Trophoblast cell (in vitro differentiated cells and primary cell): ENCODE results near the gene PTPA.
A peak's percentile ranks its signal among the peaks of the same experiment; 100 is the strongest.

ENCODE experiments used
- DNase-seq, 2 donors: peaks; one replicate each; pipeline ENCODE4 v3.0.0-alpha.2; 2016
- H2AFZ ChIP-seq: 2 replicates; pipeline ENCODE4 v1.6.1; 2013; ENCODE audit warnings: low read length, moderate library complexity, mild to moderate bottlenecking; ENCODE audit not compliant: insufficient read depth, poor library complexity
- H2AK5ac ChIP-seq: 2 replicates; pipeline ENCODE4 v1.6.1; 2013; ENCODE audit warnings: mild to moderate bottlenecking, low read length
- H2BK120ac ChIP-seq: 2 replicates; pipeline ENCODE4 v1.6.1; 2013; ENCODE audit warnings: low read length, mild to moderate bottlenecking, moderate library complexity; ENCODE audit not compliant: insufficient read depth, poor library complexity
- H2BK12ac ChIP-seq: 2 replicates; pipeline ENCODE4 v1.6.1; 2013; ENCODE audit warnings: mild to moderate bottlenecking, low read length, moderate library complexity
- H2BK5ac ChIP-seq: 2 replicates; pipeline ENCODE4 v1.6.1; 2013; ENCODE audit warnings: low read length, low read depth, moderate library complexity, mild to moderate bottlenecking; ENCODE audit not compliant: poor library complexity
- H3K14ac ChIP-seq: 2 replicates; pipeline ENCODE4 v1.6.1; 2013; ENCODE audit warnings: mild to moderate bottlenecking, low read length
- H3K18ac ChIP-seq: 2 replicates; pipeline ENCODE4 v1.6.1; 2013; ENCODE audit warnings: mild to moderate bottlenecking, low read length
- H3K23ac ChIP-seq: 2 replicates; pipeline ENCODE4 v1.6.1; 2013; ENCODE audit warnings: low read length
- H3K27ac ChIP-seq: 2 replicates; pipeline ENCODE4 v1.5.1; 2013; ENCODE audit warnings: low read depth, mild to moderate bottlenecking, inconsistent platforms, low read length, moderate library complexity
- H3K27me3 ChIP-seq: 2 replicates; pipeline ENCODE4 v1.6.1; 2013; ENCODE audit warnings: inconsistent platforms, mild to moderate bottlenecking, low read length, moderate library complexity; ENCODE audit not compliant: insufficient read depth
- H3K36me3 ChIP-seq, 2 experiments: 1 replicate in 1 of 2; 2 replicates in 1 of 2; pipeline ENCODE4 v1.6.1; 2013; ENCODE audit warnings: low read length in 2 of 2, mild to moderate bottlenecking in 2 of 2, moderate library complexity in 1 of 2; ENCODE audit not compliant: insufficient read depth in 2 of 2, control insufficient read depth in 1 of 2
- H3K4ac ChIP-seq: 2 replicates; pipeline ENCODE4 v1.6.1; 2013; ENCODE audit warnings: low read depth, mild to moderate bottlenecking, low read length, moderate library complexity
- H3K4me1 ChIP-seq, 2 experiments: 1 replicate in 1 of 2; 2 replicates in 1 of 2; pipeline ENCODE4 v1.6.1; 2013; ENCODE audit warnings: low read length in 2 of 2, mild to moderate bottlenecking in 2 of 2, moderate library complexity in 1 of 2; ENCODE audit not compliant: insufficient read depth in 2 of 2, control insufficient read depth in 1 of 2
- H3K4me2 ChIP-seq: 2 replicates; pipeline ENCODE4 v1.6.1; 2013; ENCODE audit warnings: inconsistent platforms, mild to moderate bottlenecking, low read length, moderate library complexity
- H3K4me3 ChIP-seq: 2 replicates; pipeline ENCODE4 v1.5.1; 2013; ENCODE audit warnings: mild to moderate bottlenecking, low read depth, low read length, inconsistent platforms
- H3K79me1 ChIP-seq: one replicate; pipeline ENCODE4 v1.6.1; 2013; ENCODE audit warnings: low read length
- H3K79me2 ChIP-seq: 2 replicates; pipeline ENCODE4 v1.6.1; 2013; ENCODE audit warnings: low read length, mild to moderate bottlenecking; ENCODE audit not compliant: control insufficient read depth, insufficient read depth, poor library complexity
- H3K9ac ChIP-seq: 2 replicates; pipeline ENCODE4 v1.6.1; 2013; ENCODE audit warnings: mild to moderate bottlenecking, low read length
- H3K9me3 ChIP-seq: 2 replicates; pipeline ENCODE4 v1.6.1; 2013; ENCODE audit warnings: low read depth, mild to moderate bottlenecking, control low read depth, inconsistent platforms, low read length; ENCODE audit not compliant: insufficient read depth
- H4K12ac ChIP-seq: 2 replicates; pipeline ENCODE4 v1.6.1; 2013; ENCODE audit warnings: low read depth, mild to moderate bottlenecking, low read length, moderate library complexity
- H4K8ac ChIP-seq: 2 replicates; pipeline ENCODE4 v1.6.1; 2013; ENCODE audit warnings: low read depth, mild to moderate bottlenecking, low read length, moderate library complexity
- H4K91ac ChIP-seq: one replicate; pipeline ENCODE4 v1.6.1; 2013; ENCODE audit warnings: low read depth, mild to moderate bottlenecking, low read length, moderate library complexity
- WGBS: extraction: QIAGEN DNeasy Blood & Tissue Kit; methylation state at CpG from one replicate; pipeline ENCODE4 v1.1.7; 2013; ENCODE audit warnings: missing lambda C conversion rate; ENCODE audit not compliant: insufficient read length, insufficient coverage; ENCODE audit errors: extremely low coverage; 5-methylcytosine and 5-hydroxymethylcytosine counted together

Gene PTPA

DNA sequence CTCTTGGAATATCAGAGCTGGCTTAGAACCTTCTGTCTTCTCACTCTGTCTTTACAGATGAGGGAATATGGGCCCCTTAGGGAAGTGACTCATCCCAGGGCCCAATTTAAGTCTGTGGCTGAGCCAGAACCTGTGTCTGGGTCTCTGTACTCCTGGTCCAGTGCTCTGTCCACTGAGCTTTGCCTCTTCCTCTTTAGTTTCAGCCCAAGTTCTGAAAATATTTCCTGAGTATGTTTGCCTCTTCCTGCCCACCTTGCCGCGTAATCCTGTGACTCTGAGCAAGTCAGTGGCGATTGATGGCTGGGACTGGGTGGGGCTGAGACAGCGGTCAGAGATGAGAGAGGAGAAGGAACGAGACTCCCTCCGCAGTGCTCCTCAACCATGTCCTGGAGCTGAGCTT lies 59.0 kb downstream of the PTPA start:
- H2AFZ ChIP-seq = no peak overlapping the region
- peak overlapping the region; percentile 41 for H2BK5ac ChIP-seq
- no peak overlapping the region for H3K4me3 ChIP-seq
- no peak overlapping the region for H3K14ac ChIP-seq
- no peak overlapping the region for H3K9ac ChIP-seq
- WGBS = no CpG with 5 or more reads among the region's 6 CpGs
- no peaks in the 10 kb centered on the region for H3K36me3 ChIP-seq
- H3K23ac ChIP-seq = no peak overlapping the region
- H3K18ac ChIP-seq = no peak overlapping the region
- no peak overlapping the region for H4K12ac ChIP-seq
- peaks cover 35 to 54% of the 10 kb centered on the region in 2 experiments for H3K4me1 ChIP-seq
- peak overlapping the region; percentile 26 for H4K8ac ChIP-seq
- H3K4me2 ChIP-seq = no peak overlapping the region
- peak overlapping the region; percentile 23 for H4K91ac ChIP-seq
- H3K79me1 ChIP-seq = peaks cover 45% of the 10 kb centered on the region
- peak overlapping the region; percentile 79 for H2AK5ac ChIP-seq
- H3K4ac ChIP-seq = no peak overlapping the region
- no peaks in the 10 kb centered on the region for H3K9me3 ChIP-seq
- H3K27me3 ChIP-seq = no peaks in the 10 kb centered on the region
- peak overlapping the region; percentile 75 for H2BK12ac ChIP-seq
- peak overlapping the region; percentile 73 for H2BK120ac ChIP-seq
- peaks cover 18% of the 10 kb centered on the region for H3K79me2 ChIP-seq
- DNase-seq = peak; percentile 92
- peak overlapping the region; percentile 35 for H3K27ac ChIP-seq

DNA sequence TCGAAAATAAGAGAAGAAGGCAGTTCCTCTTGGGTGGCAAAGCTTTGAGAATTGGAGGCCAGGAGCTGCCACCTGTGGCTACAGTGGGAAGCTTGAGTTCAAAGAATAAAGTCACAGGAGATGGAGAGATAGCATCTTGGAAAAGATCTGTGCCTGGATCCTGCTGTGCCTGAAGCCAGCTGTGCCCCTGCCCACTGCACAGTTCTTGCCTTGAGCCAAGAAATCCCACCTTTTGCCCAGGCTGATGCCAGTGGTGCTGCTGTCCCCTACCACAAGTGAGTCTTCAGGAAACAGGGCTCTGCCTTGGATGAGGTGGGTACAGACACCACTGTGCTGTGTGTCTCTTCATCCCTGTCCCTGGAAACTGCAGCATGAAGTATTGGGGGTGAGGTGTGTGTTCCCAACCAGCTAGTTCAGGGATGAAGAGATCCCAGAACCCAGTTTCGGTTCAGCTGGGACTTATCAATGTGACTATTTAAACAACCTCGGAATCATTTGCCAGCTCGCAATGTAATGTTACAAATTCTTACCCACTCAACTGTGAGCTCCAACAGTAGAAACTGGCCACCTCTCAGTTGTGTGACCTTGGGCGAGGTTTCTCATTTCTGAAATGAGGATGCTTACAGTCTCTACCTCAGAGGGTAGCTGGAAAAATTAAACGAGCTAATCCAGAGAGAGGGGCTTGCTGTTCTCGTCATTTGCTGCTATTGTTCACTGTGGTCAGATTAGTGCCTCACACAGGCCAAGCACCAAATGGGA lies 61.0 kb downstream of the PTPA start:
- H3K4me2 ChIP-seq = no peak overlapping the region
- H3K18ac ChIP-seq = no peak overlapping the region
- peaks cover 0 to 6% of the 10 kb centered on the region in 2 experiments for H3K36me3 ChIP-seq
- no peaks in the 10 kb centered on the region for H3K27me3 ChIP-seq
- no peak overlapping the region for H2AFZ ChIP-seq
- H2AK5ac ChIP-seq = no peak overlapping the region
- no peak overlapping the region for H3K9ac ChIP-seq
- DNase-seq = no peak
- H3K23ac ChIP-seq = no peak overlapping the region
- peaks cover 49% of the 10 kb centered on the region for H3K79me1 ChIP-seq
- WGBS = no CpG with 5 or more reads among the region's 7 CpGs
- H2BK5ac ChIP-seq = no peak overlapping the region
- H3K9me3 ChIP-seq = no peaks in the 10 kb centered on the region
- H2BK120ac ChIP-seq = no peak overlapping the region
- H3K4me1 ChIP-seq = peaks cover 24 to 44% of the 10 kb centered on the region in 2 experiments
- H3K4me3 ChIP-seq = no peak overlapping the region
- no peak overlapping the region for H3K14ac ChIP-seq
- H4K91ac ChIP-seq = peak overlapping the region; percentile 19
- no peak overlapping the region for H4K8ac ChIP-seq
- H2BK12ac ChIP-seq = peak overlapping the region; percentile 18
- no peak overlapping the region for H4K12ac ChIP-seq
- H3K27ac ChIP-seq = no peak overlapping the region
- H3K4ac ChIP-seq = no peak overlapping the region
- peaks cover 25% of the 10 kb centered on the region for H3K79me2 ChIP-seq

DNA sequence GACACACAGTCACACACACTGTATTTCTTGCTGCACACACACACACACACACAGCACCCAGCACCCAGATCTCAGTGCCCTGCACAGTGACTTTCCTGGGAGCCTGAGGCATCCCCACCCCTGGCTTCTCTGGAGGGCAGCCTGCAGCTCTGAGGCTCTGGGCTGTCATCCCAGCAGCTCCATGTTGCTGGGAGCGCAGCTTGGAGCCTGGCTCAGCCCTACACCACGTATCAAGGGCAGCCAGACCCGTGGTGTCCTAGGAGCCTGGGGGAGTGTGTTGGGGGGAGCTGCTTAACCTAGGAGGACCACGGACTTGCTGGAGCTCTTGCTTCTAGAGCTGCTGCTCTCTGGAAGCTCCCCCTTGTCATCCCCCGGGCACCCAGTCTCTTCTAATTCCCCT lies 61.6 kb downstream of the PTPA start:
- no peak overlapping the region for H3K4me2 ChIP-seq
- WGBS = no CpG with 5 or more reads among the region's 5 CpGs
- peak overlapping the region; percentile 89 for H2BK120ac ChIP-seq
- no peak overlapping the region for H3K4me3 ChIP-seq
- H4K8ac ChIP-seq = peak overlapping the region; percentile 6
- no peak overlapping the region for H3K23ac ChIP-seq
- H3K36me3 ChIP-seq = peaks cover 0 to 6% of the 10 kb centered on the region in 2 experiments
- no peak overlapping the region for H3K9ac ChIP-seq
- DNase-seq = peak in 1 of 2 donors; percentile 37
- H3K27me3 ChIP-seq = no peaks in the 10 kb centered on the region
- peak overlapping the region; percentile 100 for H4K91ac ChIP-seq
- H2AFZ ChIP-seq = no peak overlapping the region
- peak overlapping the region; percentile 70 for H2BK12ac ChIP-seq
- peak overlapping the region; percentile 30 for H3K14ac ChIP-seq
- H3K79me1 ChIP-seq = peaks cover 47% of the 10 kb centered on the region
- no peak overlapping the region for H3K27ac ChIP-seq
- H4K12ac ChIP-seq = no peak overlapping the region
- peak overlapping the region; percentile 49 for H3K18ac ChIP-seq
- no peak overlapping the region for H3K4ac ChIP-seq
- H2BK5ac ChIP-seq = no peak overlapping the region
- H2AK5ac ChIP-seq = peak overlapping the region; percentile 11
- peaks cover 19 to 39% of the 10 kb centered on the region in 2 experiments for H3K4me1 ChIP-seq
- no peaks in the 10 kb centered on the region for H3K9me3 ChIP-seq
- H3K79me2 ChIP-seq = peaks cover 27% of the 10 kb centered on the region

DNA sequence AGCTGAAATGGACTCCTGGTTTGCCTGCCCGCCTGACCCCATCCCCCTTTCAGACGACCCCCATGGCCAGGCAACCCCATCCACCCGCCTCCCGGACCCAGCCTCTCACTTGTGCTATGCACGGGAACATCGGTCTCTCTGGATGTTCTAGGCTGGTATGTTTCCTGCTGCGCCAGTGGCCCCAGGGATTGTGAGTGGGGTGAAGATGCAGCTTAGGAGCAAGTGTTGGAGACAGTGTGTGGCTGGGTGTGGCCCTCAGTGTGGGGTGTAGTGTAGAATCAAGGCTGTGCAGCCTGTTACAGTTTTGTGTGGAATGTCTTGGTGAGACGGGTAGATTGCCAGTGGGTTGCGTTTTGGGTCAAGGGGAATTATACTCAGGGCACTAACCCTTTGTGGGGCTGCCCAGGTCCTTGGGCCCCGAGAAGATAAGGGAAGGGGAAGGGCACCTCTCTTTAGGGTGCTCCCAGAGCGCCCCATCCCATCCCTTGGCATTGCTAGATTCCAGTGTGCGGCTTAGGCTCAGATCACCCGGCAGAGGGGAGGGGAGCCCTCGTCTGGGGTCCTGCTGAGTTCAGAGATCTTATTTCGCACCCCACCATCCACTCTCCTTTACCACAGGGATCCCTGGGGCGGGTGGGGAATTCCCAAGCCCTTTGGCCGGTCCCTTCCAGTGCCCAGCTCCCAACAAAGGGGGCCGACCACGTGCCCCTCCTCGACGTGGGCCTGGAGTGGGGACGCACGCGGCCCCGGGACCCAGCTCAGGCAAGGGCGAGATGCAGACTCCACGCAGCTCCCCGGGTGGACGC lies 62.3 kb downstream of the PTPA start:
- H3K23ac ChIP-seq = no peak overlapping the region
- H3K27me3 ChIP-seq = no peaks in the 10 kb centered on the region
- no peak overlapping the region for H3K27ac ChIP-seq
- peak overlapping the region; percentile 93 for H2AK5ac ChIP-seq
- H3K9me3 ChIP-seq = no peaks in the 10 kb centered on the region
- peak overlapping the region; percentile 70 for H2BK12ac ChIP-seq
- DNase-seq = peak in 1 of 2 donors; percentile 16
- H3K18ac ChIP-seq = peak overlapping the region; percentile 93
- peak overlapping the region; percentile 89 for H2BK120ac ChIP-seq
- peak overlapping the region; percentile 79 for H4K12ac ChIP-seq
- H3K14ac ChIP-seq = peak overlapping the region; percentile 91
- WGBS = no CpG with 5 or more reads among the region's 29 CpGs
- peak overlapping the region; percentile 59 for H3K9ac ChIP-seq
- peak overlapping the region; percentile 82 for H2AFZ ChIP-seq
- peaks cover 0 to 6% of the 10 kb centered on the region in 2 experiments for H3K36me3 ChIP-seq
- H4K91ac ChIP-seq = peak overlapping the region; percentile 100
- H3K4me3 ChIP-seq = no peak overlapping the region
- H2BK5ac ChIP-seq = peak overlapping the region; percentile 100
- H3K4ac ChIP-seq = peak overlapping the region; percentile 88
- peaks cover 27% of the 10 kb centered on the region for H3K79me2 ChIP-seq
- H4K8ac ChIP-seq = peak overlapping the region; percentile 99
- H3K4me2 ChIP-seq = peak overlapping the region; percentile 84
- H3K4me1 ChIP-seq = peaks cover 16 to 35% of the 10 kb centered on the region in 2 experiments
- H3K79me1 ChIP-seq = peaks cover 44% of the 10 kb centered on the region
